GM19238 (cell line): ENCODE measurements around the gene PTPRM.

Experiments
- DNase-seq: peaks from one replicate; pipeline ENCODE4 v3.0.0; 2011; ENCODE audit warnings: low spot score; ENCODE audit not compliant: insufficient read length

PTPRM gene

GRCh38 chr18:7598167-7599047 lies 31.3 kb downstream of the PTPRM start:
- no peak for DNase-seq

GRCh38 chr18:7600036-7600435 lies 32.9 kb downstream of the PTPRM start:
- no peak for DNase-seq

DNA sequence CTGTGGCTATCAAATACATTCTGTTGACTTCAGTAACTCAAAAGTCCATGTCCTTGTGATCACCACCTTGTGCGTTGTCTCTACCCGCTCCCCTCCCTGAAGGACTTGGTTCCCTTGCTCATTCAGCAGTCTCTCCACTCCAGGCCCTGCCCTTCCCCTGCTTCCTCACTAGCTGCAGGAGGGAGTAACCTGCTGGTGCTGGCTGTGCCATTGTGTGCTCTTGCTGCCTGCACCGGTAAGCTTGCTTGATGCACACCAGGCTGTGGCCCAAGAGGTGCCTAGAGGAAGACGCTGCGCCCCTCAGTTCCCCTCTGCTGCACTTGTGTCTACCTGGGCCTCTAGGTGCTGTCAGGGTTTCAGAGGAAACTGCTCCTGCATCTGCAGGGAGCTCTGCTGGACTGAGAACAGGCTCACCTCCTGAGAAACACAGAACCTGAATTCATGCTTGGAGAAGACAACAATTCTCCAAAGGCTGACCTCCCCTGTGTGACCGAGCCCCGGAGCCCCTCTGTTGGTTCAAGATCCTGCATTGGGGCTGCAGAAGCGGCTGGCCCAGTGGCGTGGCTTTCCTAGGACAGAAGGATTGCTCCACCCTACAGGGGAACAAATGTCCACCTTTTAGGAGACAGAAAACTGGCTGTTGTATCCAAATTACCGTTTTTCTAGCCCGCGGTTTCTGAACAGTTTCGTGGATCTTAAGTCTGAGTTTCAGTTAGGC lies 33.6 kb downstream of the PTPRM start:
- DNase-seq, result no peak

DNA sequence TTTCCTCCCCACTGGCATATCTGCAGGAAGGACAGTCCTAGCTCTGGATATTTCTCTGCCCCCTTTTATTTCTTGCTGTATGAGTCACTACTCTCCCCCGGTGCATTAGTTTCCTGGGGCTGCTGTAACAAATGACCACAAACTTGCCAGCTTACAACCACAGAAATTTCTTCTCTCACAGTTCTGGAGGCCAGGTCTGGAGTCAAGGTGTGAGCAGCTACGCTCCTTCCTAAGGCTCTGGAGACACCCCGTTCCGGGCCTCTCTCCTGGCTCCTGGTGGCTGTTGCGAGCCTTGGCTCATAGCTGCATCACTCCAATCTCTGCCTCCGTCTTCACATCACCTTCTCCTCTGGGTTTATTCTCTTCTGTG lies 34.1 kb downstream of the PTPRM start:
- DNase-seq, result no peak

- DNase-seq, result no peak
These were observed 34.8 kb downstream of the PTPRM start for GRCh38 chr18:7601936-7602335.

DNA sequence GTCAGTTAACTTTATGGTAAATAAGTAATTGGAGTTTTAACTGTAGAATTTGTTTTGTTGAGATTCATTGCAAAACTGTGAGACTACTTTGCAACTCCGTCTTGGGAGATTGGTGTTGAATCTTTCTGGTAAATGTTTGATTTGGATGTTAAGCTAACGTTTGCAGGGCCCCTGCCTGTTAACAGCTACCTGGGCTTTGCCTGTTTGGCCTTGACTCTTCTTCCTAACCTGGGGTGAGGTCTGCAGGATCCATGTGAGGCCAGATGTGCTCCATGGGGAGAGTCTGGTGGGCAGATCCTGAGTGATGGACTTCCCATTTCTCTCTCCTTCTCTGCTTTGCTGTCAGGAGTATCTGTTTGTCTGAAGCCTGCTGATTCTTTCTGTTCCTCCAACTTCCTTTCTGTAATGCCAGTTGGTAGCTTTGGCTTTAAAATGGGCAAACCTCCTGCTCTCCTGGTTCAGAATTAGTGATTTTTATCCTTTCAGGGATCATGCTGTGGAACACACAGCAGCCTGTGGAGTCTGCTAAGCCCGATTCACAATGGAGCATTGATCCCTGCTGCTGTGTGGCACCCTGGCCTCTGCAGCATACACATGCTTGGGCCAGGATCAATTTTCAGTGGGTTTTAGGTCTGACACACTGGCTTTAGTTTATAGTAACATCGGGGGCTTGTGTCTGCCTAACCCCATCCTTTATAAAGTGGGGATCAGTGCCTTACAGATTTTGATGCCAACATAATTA lies 36.3 kb downstream of the PTPRM start:
- no peak for DNase-seq

- no peak for DNase-seq
These were observed 37.2 kb downstream of the PTPRM start for GRCh38 chr18:7604361-7604760.

DNA sequence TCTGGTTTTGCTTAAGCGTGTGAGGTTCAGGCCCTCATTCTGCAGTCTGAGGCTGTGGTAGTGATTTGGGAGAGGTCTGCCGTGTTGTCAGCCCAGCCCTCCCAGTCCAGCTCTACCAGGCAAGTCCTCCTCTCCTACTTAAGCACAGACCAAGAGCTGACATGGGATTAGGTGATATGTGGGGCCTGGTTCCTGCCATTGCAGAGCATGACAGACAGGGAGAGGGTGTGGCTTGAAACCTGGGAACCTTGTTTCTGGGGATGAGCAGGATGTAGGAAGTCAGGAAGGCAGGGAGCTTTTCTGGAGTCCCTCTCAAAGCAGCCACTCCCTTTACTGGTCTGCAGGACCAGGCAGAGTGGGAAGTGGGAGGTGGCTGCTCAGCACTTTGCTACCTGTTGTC lies 38.6 kb downstream of the PTPRM start:
- no peak for DNase-seq

DNA sequence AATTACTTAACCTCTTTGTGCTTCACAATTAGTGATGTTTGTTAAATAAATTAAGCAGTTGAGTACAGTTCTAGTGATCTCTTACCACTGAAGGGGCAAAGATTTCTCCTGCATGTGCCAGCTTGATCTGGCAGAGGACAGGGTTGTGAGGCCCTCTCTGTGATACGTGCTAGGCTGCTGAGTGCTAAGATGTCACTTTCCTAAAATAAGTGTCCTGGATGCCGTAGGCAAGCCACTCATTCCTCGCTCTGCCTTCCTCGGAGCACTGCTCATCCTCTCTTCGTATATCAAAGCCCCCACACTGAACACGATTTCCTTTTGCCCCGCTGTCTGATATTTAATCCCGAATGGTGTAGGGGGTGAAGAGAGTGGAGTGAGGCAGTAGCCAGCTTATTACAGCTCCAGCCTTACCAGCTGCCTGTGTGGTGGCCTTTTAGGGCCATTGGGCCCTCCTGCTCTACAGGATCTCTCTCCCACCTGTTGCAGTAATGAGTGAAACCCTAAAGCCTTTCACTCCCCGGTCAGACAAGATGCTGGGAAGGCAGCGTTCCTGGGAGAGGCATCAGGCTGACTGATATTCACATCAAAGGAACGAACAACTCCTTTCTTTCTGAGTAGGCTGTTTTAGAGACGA lies 40.5 kb downstream of the PTPRM start:
- no peak for DNase-seq

DNA sequence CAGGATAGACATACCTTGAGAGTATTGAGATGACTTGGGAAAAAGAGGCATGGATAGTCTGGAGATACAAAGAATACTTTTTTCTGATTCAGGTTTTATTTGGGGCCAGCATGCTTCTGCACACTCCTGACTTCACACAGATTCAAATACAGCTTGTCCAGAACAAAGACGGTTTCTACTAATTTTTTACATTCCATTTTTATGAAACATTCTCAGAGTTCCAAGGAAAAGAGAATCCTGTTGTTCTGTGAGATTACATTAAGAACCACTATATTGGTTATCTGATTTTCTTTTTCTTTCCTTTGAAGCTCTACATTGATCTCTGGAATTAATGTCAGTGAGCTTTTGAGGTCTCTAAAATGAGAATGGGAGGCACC lies 41.0 kb downstream of the PTPRM start:
- DNase-seq, result no peak

DNA sequence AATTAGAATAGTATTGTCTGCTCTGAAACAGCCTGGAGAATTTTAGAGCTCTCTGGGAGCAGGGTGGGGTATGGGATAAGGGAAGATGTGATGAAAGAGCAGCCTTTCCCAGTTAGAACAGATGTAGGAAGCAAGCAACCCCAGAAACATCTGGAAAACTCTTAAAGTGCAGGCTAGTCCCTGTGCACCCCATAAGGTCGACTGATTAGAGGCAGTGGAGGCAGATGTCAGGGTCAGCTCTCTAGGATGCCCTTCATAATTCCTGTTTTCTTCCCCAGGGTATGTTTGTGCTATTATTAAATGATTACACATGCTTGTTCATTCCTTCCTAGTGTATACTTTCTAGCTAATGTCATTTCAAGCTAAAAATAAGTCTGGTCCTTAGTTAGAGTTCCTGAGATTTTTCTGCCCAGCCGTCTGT lies 41.7 kb downstream of the PTPRM start:
- DNase-seq, result no peak

DNA sequence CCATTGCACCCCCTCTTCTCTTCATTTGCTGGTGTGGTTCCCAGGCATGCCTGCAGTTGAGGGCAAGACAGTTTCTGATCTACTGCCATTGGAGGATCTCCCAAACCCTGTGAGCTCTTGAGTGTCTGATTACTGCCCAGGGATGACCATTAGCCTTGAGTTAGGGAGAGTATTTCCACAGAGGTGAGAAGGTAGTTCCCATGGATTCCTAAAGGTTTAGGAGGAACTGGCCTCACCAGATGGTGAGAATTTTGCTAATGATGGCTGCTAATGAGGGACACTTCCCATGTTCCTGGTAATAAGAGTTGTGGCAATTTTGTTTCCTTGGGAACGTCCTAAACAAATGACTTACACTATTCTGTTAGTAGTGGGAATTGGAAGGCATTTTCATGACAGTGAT lies 42.5 kb downstream of the PTPRM start:
- no peak for DNase-seq

- no peak for DNase-seq
These were observed 46.9 kb downstream of the PTPRM start for GRCh38 chr18:7614042-7614441.

- DNase-seq, result no peak
These were observed 48.7 kb downstream of the PTPRM start for GRCh38 chr18:7615840-7616239.

GRCh38 chr18:7616661-7617060 lies 49.5 kb downstream of the PTPRM start:
- no peak for DNase-seq

GRCh38 chr18:7617738-7618422 lies 50.8 kb downstream of the PTPRM start:
- DNase-seq, result no peak

- no peak for DNase-seq
These were observed 51.9 kb downstream of the PTPRM start for GRCh38 chr18:7618891-7619442.

DNA sequence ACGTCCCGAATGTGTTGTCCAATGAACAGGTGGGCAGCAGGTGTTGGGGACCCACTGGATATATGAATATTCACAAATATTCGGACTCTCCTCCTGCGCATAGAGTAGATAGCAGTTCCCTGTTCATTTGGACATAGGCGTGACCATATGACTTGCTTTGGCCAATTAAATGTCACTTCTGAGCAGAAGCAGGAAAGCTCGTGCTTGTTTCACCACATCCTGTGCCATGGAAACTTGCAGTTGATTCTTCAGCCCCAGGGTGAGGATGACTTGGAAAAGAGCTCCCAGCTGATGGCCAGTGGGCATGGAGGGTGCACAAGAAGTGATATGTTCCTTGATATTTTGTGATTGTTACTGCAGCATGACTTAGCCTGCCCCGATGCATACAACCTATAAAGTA lies 52.6 kb downstream of the PTPRM start:
- DNase-seq, result no peak

DNA sequence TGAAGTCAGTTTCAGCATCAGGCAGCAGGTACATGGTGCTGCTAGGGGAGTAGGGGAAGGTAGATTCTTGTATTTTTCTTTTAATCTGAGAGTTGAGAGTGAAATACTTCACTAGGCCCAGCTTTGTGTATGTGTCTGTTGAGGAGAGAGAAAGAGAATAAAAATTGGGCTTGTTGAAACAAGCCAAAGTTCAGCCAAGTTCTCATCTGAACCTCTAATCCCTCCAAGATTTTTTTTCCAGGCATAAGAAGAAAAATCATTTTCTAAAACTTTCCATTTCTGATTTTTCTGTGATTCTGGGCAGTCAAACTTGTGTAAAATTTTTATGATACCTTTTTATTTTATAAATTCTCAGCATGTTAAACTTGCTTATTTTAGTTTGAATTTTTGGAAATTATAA lies 55.6 kb downstream of the PTPRM start:
- DNase-seq, result no peak

- DNase-seq, result no peak
These were observed 56.6 kb downstream of the PTPRM start for GRCh38 chr18:7623681-7624080.

GRCh38 chr18:7624697-7625096 lies 57.6 kb downstream of the PTPRM start:
- no peak for DNase-seq
